ENCODE data around the gene DDX24.

GRCh38 chr14:94046696-94047250, 34.2 kb downstream of the DDX24 start:
- TF ChIP-seq, protein P1, sequence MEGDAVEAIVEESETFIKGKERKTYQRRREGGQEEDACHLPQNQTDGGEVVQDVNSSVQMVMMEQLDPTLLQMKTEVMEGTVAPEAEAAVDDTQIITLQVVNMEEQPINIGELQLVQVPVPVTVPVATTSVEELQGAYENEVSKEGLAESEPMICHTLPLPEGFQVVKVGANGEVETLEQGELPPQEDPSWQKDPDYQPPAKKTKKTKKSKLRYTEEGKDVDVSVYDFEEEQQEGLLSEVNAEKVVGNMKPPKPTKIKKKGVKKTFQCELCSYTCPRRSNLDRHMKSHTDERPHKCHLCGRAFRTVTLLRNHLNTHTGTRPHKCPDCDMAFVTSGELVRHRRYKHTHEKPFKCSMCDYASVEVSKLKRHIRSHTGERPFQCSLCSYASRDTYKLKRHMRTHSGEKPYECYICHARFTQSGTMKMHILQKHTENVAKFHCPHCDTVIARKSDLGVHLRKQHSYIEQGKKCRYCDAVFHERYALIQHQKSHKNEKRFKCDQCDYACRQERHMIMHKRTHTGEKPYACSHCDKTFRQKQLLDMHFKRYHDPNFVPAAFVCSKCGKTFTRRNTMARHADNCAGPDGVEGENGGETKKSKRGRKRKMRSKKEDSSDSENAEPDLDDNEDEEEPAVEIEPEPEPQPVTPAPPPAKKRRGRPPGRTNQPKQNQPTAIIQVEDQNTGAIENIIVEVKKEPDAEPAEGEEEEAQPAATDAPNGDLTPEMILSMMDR (IDR thresholded peaks at IDR 0.05), result no peak
- TF ChIP-seq POLR2A (IDR thresholded peaks at IDR 0.05), result no peak

All from transverse colon (tissue), 3 donors.